Calu3 (cell line): ENCODE data around the gene C5orf52. TPM values are rescaled to one million over a fixed set of nuclear protein-coding genes. Genes with fewer than 3 reads are reported as not detected.

Experiments used
- Bru-seq: library from RNA; stranded (reverse); fragments of 400-500 nt; gene quantifications from one replicate; lab custom pipeline; 2021; lab: Mats Ljungman, UMichigan
- BruChase-seq, 2 experiments: library from RNA; stranded (reverse); fragments of 400-500 nt; gene quantifications; one replicate each; lab custom pipeline; 2021; lab: Mats Ljungman, UMichigan
- BruUV-seq: library from RNA; stranded (reverse); fragments of 400-500 nt; replicated peaks from 2 replicates; lab custom pipeline; 2021; lab: Mats Ljungman, UMichigan
- CTCF ChIA-PET: fragments of 300-600 bp; sonication (Branson Sonifier 250); formaldehyde crosslinking; loops from one replicate; lab custom pipeline; 2022; ENCODE audit warnings: antibody characterized with exemption; lab: Charles Lee
- DNase-seq: peaks from one replicate; pipeline ENCODE4 v3.0.0; 2022
- H3K27ac Mint-ChIP-seq: one replicate; pipeline ENCODE4 v1.8.0; 2022; ENCODE audit warnings: mixed read lengths; ENCODE audit not compliant: unreplicated experiment
- H3K27me3 Mint-ChIP-seq: one replicate; pipeline ENCODE4 v1.8.0; 2022; ENCODE audit warnings: mixed read lengths; ENCODE audit not compliant: unreplicated experiment
- H3K36me3 Mint-ChIP-seq: one replicate; pipeline ENCODE4 v1.8.0; 2022; ENCODE audit warnings: mild to moderate bottlenecking, moderate library complexity, mixed read lengths; ENCODE audit not compliant: insufficient read depth, unreplicated experiment
- H3K4me1 Mint-ChIP-seq: one replicate; pipeline ENCODE4 v1.8.0; 2022; ENCODE audit warnings: mild to moderate bottlenecking, low read depth, mixed read lengths; ENCODE audit not compliant: unreplicated experiment
- H3K4me3 Mint-ChIP-seq: one replicate; pipeline ENCODE4 v1.8.0; 2022; ENCODE audit warnings: mild to moderate bottlenecking, low read depth, moderate library complexity, mixed read lengths; ENCODE audit not compliant: unreplicated experiment
- H3K9me3 Mint-ChIP-seq: one replicate; pipeline ENCODE4 v1.8.0; 2022; ENCODE audit warnings: low read depth, mixed read lengths; ENCODE audit not compliant: unreplicated experiment
- intact Hi-C: fragments of 100-400 bp; cut with micrococcal nuclease; formaldehyde crosslinking; loops from one replicate; pipeline ENCODE4 v1.10.0; 2022; ENCODE audit not compliant: unreplicated experiment
- long read RNA-seq: library from polyadenylated mRNA; stranded (forward); transcript quantifications from one replicate; pipeline ENCODE4 v2.0.0, GENCODE V29; 2022
- total RNA-seq: library from RNA; stranded (reverse); gene quantifications from 2 replicates; pipeline ENCODE4 v1.2.3, GENCODE V29; 2022
- TF ChIP-seq, protein P1 (sequence below): fragments of 200-600 bp; IDR thresholded peaks from one replicate; pipeline ENCODE4 v1.8.0; 2022; ENCODE audit warnings: antibody characterized with exemption; ENCODE audit not compliant: unreplicated experiment

The C5orf52 gene
- total RNA-seq (not detected in 2 replicates), Bru-seq, nascent RNA (not detected), BruChase-seq, experiment 1, labeled RNA remaining after a 6-hour chase (not detected), BruChase-seq, experiment 2, labeled RNA remaining after a 2-hour chase (not detected)
- long read RNA-seq: 0 reads

DNA sequence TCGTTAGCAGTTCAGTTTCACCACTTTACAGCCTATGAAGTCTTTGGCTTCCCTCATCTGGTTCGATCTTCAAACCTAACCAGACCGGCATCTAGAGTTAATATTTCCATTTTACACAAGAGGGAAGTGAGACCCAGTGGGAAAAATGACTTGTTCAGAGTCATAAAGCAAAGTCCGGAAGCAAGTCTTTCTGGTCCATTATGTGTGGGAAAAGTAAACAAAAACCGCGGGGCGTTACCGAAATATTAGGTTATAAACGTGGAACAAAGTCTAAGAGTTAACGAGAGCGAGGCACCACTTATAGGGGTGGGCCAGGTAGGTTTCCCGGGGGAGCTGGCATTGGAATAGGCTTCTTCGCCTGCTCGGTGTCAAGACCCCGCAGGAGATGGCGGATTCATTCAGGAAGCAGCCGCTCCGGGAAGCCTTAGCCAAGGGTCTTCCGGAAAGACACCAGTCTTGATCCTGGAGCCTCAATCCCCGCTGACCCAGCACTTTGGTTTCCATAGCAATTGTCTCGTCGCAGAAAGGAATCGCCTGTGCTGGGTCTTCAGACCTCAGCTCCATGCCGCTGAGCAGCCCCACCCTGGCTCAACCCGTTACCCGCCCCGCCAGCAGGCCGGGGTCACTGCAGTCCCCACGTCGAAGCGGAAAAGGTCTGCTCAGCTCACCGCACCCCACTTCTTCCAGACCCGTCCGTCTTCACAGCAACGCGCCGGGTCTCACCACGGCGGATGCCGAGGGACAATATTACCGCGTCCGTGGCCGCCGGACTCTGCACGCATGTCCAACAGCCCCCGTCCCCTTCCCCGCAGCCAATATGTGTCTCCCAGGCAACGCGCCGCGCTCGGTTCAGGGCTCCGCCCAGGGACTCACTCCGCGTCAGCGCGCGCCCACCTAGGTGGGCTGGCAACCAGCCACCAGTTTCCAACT lies at the start of gene C5orf52:
Gene C5orf52, plus strand, starts transcription at position 872 of the 930 bp plus-strand sequence. CDS start 82 bp downstream, outside the sequence.
- Mint-ChIP-seq H3K9me3 (no peaks in the 10 kb centered on the region), H3K4me1 (peaks cover 33% of the 10 kb centered on the region), H3K27ac (peak within 1 kb of the TSS; percentile 71), H3K36me3 (peaks cover 26% of the 10 kb centered on the region), H3K4me3 (peak within 1 kb of the TSS; percentile 84), H3K27me3 (peaks cover 15% of the 10 kb centered on the region)
- no TSS peak for BruUV-seq
- intact Hi-C loops: no loop called here
- TF ChIP-seq, protein P1, sequence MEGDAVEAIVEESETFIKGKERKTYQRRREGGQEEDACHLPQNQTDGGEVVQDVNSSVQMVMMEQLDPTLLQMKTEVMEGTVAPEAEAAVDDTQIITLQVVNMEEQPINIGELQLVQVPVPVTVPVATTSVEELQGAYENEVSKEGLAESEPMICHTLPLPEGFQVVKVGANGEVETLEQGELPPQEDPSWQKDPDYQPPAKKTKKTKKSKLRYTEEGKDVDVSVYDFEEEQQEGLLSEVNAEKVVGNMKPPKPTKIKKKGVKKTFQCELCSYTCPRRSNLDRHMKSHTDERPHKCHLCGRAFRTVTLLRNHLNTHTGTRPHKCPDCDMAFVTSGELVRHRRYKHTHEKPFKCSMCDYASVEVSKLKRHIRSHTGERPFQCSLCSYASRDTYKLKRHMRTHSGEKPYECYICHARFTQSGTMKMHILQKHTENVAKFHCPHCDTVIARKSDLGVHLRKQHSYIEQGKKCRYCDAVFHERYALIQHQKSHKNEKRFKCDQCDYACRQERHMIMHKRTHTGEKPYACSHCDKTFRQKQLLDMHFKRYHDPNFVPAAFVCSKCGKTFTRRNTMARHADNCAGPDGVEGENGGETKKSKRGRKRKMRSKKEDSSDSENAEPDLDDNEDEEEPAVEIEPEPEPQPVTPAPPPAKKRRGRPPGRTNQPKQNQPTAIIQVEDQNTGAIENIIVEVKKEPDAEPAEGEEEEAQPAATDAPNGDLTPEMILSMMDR: no peak
- peak; percentile 19 for DNase-seq
- CTCF ChIA-PET: no interaction called here

- Mint-ChIP-seq H3K27me3 (no peaks in the 10 kb centered on the region), H3K27ac (no peak overlapping the region), H3K36me3 (no peaks in the 10 kb centered on the region), H3K4me1 (no peaks in the 10 kb centered on the region), H3K4me3 (no peak overlapping the region), H3K9me3 (no peaks in the 10 kb centered on the region)
- intact Hi-C loops: no loop called here
- CTCF ChIA-PET: no interaction called here
- DNase-seq: no peak
- no TSS peak for BruUV-seq
- TF ChIP-seq, protein P1: no peak
These were observed 47.2 kb upstream of the C5orf52 start for GRCh38 chr5:157624144-157624543.

GRCh38 chr5:157626831-157627230 lies 44.5 kb upstream of the C5orf52 start:
- CTCF ChIA-PET: interaction anchor here (0.6 to 0.8 kb wide), 3 partner anchors 12 to 394 kb away, joined by 3 to 6 read pairs (median 3); no protein-coding TSS in a partner anchor
- no TSS peak for BruUV-seq
- no peak overlapping the region for H3K27ac Mint-ChIP-seq
- DNase-seq: no peak
- no peaks in the 10 kb centered on the region for H3K36me3 Mint-ChIP-seq
- H3K4me1 Mint-ChIP-seq: no peaks in the 10 kb centered on the region
- no peak overlapping the region for H3K4me3 Mint-ChIP-seq
- no peaks in the 10 kb centered on the region for H3K27me3 Mint-ChIP-seq
- H3K9me3 Mint-ChIP-seq: peaks cover 4% of the 10 kb centered on the region
- intact Hi-C loops: no loop called here
- TF ChIP-seq, protein P1: no peak

- Mint-ChIP-seq H3K36me3 (no peaks in the 10 kb centered on the region), H3K9me3 (peaks cover 4% of the 10 kb centered on the region), H3K4me1 (no peaks in the 10 kb centered on the region), H3K4me3 (no peak overlapping the region), H3K27me3 (no peaks in the 10 kb centered on the region), H3K27ac (no peak overlapping the region)
- TF ChIP-seq, protein P1: no peak
- no peak for DNase-seq
- CTCF ChIA-PET: no interaction called here
- intact Hi-C loops: no loop called here
- no TSS peak for BruUV-seq
These were observed 41.0 kb upstream of the C5orf52 start for GRCh38 chr5:157630341-157630740.
